ENCODE results near the gene KIF26A.
A peak's percentile ranks its signal among the peaks of the same experiment; 100 is the strongest.

Gene KIF26A

DNA sequence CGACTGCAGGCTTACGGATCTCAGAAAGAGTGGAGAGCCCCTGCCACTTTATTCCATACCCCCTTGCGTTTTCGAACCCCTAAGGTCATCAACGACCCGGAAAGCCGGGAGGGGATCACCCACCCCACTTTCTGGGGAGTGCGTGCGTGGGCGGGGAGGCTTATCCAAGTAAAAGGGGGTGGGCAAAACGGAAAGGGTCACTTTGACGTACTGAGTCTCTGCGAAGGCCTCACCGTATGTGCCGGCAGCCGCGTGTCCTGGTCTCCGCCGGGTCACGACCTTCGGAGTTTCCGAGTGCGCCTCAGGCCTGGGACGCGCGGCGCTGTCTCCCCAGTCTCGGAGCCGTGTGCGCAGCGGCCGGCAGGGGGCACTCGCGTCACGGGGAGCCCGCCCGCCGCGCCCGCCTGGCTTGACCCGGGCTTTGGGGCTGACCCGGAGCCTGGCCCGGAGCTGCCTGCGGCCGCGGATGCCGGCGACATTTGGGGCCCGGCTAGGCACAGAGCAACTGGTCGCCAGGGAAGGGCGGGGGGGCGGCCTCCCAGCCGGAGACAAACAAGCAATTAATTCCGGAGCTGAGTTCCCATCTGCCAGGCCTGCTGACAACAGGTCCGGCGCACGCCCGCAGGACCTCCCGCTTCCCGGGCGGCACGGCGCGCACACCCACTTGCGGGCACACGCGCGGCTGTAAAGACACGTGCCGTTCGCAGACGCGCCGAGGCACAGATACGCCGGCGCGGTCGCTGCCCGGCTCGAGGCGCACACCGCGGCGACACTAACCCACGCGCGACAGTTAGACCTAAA, 890 bp upstream of the KIF26A start:
- Histone ChIP-seq H3K27ac (peak overlapping the region; percentile 84; the same call in 1 of the 2 replicates), H3K9me3 (no peaks in the 10 kb centered on the region), H3K36me3 (peaks cover 9% of the 10 kb centered on the region; the same call in 1 of the 2 replicates), H3K27me3 (peaks cover 27% of the 10 kb centered on the region), H4K20me1 (peaks cover 48% of the 10 kb centered on the region), H3K4me3 (peak overlapping the region; percentile 88), H3K9ac (peak overlapping the region; percentile 87; the same call in 1 of the 2 replicates), H3K4me2 (peak overlapping the region; percentile 100), H3K4me1 (peaks cover 75% of the 10 kb centered on the region)
- TF ChIP-seq Cebpa-rat (IDR thresholded peaks at IDR 0.05), result no peak

DNA sequence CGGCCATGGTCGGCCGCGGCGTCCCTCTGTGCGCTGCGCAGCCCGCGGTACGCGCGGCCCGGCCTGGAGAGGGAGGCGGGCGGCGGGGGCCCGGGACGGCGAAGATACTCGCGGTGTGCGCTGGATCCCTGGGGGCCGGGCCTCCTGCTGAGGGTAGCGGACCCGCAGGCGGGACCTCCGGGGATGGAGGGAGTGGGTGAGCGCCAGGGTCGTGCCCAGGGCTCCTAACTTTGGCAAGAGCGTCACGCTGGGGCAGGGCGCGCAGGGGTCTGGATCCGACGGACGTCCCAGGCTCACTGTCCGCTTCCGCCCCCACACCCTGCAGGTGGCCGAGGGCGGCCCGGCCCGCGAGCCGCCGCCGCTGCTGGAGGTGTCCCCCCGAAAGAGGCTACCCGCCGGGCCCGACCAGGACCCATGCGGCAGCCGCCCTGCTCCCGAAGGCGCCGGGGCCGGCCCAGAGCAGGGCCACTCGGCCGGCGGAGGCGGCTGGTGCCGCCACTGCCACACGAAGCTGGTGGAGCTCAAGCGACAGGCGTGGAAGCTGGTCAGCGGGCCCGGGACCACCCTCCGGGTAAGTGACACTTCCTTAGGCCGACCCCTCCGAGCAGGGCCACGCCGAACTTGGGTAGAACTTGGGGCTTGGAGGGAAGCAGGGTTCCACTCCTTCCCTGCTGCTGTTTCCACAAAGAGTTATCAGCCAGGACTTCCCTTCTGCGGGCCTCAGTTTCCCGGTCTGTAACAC, 502 bp downstream of the KIF26A start:
- Histone ChIP-seq H3K4me2 (peak overlapping the region; percentile 100), H3K4me1 (peaks cover 88% of the 10 kb centered on the region), H3K36me3 (peaks cover 22% of the 10 kb centered on the region; the same call in 1 of the 2 replicates), H3K4me3 (peak overlapping the region; percentile 88), H3K9ac (peak overlapping the region; percentile 87), H3K9me3 (no peaks in the 10 kb centered on the region), H4K20me1 (peaks cover 62% of the 10 kb centered on the region), H3K27me3 (peaks cover 27% of the 10 kb centered on the region), H3K27ac (peak overlapping the region; percentile 84)
- no peak for TF ChIP-seq Cebpa-rat (IDR thresholded peaks at IDR 0.05)

DNA sequence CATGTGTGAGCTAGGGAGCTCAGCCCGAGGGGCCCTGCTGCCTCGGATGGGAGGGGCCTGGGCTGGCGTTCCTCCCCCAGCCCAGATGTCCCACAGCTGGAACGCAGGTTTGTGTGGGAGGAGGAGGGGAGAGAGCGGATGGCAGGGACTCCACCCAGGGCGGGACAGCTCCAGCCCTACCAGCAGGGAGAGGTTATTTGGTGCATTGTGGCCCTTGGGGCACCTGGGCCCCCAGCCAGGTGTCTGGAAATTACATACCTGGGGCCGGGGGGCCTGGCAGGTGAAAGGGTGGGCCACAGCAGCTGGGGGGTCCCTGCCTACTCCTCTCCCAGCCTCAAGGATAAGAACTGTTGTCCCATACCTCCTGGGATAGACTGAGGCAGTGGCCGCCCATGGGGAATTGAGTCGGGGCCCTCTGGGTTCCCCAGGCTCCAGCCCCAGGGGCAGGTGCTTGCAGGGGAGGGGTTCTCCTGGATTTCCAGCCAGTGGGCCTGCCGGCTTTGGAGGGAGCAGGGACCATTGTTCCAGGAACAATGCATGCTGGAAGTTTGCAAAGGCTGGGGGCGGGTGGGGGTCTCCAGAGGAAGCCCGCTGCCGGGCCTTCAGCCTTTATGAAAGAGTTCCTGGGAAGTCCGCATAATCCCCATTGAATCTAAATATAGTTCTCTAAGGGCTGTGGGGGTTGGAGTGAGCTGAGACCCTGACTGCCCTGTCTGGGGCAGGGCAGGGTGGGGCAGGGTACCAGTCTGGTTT, 1.2 kb downstream of the KIF26A start:
- H3K9ac ChIP-seq, result peak overlapping the region; percentile 87
- H3K4me2 ChIP-seq, result peak overlapping the region; percentile 100
- H3K4me1 ChIP-seq, result peaks cover 82% of the 10 kb centered on the region
- peak overlapping the region; percentile 84 for H3K27ac ChIP-seq
- peaks cover 23% of the 10 kb centered on the region; the same call in 1 of the 2 replicates for H3K36me3 ChIP-seq
- H3K27me3 ChIP-seq, result peaks cover 27% of the 10 kb centered on the region
- peak overlapping the region; percentile 88 for H3K4me3 ChIP-seq
- H3K9me3 ChIP-seq, result no peaks in the 10 kb centered on the region
- H4K20me1 ChIP-seq, result peaks cover 70% of the 10 kb centered on the region
- no peak for TF ChIP-seq Cebpa-rat (IDR thresholded peaks at IDR 0.05)

DNA sequence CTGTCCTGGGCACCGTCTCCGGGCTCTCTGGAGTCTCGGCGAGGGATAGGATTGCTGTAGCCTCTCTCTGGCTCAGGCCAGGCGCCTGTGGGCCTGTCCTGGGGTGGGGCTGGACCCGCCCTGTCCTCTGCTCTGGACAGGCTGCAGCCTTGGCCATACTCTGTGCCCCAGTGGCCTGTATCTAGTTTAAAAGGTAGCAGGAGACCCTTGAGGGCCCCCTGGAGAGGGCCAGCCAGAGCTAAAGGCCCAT, 1.8 kb downstream of the KIF26A start:
- peak overlapping the region; percentile 100 for H3K4me2 ChIP-seq
- H3K27me3 ChIP-seq, result peaks cover 23% of the 10 kb centered on the region
- TF ChIP-seq Cebpa-rat (IDR thresholded peaks at IDR 0.05), result no peak
- peak overlapping the region; percentile 87; the same call in 1 of the 2 replicates for H3K9ac ChIP-seq
- H3K4me3 ChIP-seq, result peak overlapping the region; percentile 88
- H3K36me3 ChIP-seq, result peaks cover 27% of the 10 kb centered on the region; the same call in 1 of the 2 replicates
- H3K4me1 ChIP-seq, result peaks cover 77% of the 10 kb centered on the region
- no peaks in the 10 kb centered on the region for H3K9me3 ChIP-seq
- H3K27ac ChIP-seq, result 0 out of 2 replicates have a peak overlapping the region, but pooled peaks have one; percentile 26
- H4K20me1 ChIP-seq, result peaks cover 75% of the 10 kb centered on the region

DNA sequence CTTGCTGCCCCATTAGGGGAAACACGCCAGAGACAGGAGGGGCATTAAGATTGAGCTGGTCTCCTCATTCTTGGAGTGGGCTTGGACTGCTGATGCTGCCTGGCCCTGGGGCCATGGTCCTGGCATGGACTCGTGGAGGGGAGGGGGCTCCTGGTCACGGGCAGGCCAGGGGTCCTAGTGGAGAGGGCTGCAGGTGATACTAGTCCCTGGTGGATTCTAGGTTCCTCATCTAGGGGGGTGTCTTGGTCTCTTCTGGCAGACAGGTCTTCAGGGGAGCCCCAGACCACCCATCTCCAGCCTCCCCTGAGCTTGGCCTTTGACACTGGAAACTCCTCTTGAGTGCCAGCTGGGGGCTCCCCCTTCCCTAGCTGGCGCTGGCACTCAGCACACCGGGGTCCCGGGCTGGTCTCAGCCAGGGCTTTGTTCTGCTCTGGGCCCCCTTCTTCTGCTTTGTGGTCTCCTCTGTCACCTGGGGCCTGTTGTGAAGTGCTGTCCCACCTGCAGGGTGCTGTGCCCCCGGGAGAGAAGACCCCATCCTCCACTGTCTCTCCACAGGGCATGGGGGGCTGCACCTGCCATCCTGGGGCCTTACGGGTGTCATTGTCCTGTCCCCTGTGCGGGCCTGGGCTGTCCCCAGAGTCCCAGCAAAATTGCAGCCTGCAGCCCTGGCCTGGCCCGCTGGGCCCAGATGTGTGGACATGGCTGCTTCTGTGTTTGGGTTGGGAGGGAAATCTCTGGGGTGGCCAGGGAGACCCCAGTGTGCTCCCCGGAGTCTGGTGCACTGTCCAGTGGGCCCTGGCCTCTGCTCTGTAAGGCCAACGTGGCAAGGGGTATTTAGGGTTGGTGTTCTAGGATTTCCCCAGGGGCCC, 2.3 kb downstream of the KIF26A start:
- H3K4me2 ChIP-seq, result peak overlapping the region; percentile 100
- peak overlapping the region; percentile 87; the same call in 1 of the 2 replicates for H3K9ac ChIP-seq
- no peaks in the 10 kb centered on the region for H3K9me3 ChIP-seq
- peaks cover 80% of the 10 kb centered on the region for H4K20me1 ChIP-seq
- peaks cover 33% of the 10 kb centered on the region; the same call in 1 of the 2 replicates for H3K36me3 ChIP-seq
- no peak for TF ChIP-seq Cebpa-rat (IDR thresholded peaks at IDR 0.05)
- peak overlapping the region; percentile 88; the same call in 1 of the 2 replicates for H3K4me3 ChIP-seq
- 0 out of 2 replicates have a peak overlapping the region, but pooled peaks have one; percentile 26 for H3K27ac ChIP-seq
- H3K27me3 ChIP-seq, result peaks cover 18% of the 10 kb centered on the region
- peaks cover 73% of the 10 kb centered on the region for H3K4me1 ChIP-seq

DNA sequence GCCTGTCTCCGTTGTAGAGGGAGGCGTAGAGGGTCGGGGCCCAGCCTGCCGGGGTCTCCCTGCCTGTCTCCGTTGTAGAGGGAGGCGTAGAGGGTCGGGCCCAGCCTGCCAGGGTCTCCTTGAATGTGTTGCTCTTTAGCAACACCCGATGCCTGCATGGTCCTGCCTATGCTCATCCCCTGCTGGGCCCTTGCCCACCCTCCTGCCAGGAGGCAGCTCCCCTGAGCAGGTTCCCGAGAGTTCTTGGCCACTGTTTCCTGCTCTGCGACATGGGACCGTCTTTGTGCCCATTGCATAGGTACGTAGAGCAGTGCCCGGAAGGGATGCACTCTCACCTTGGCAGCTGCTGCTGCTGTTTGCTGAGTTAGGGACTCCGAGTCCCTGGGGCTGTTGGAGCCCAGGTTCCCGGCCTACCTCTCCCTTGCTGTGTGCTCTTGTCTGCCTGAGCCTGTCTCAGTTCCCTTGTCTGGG, 3.3 kb downstream of the KIF26A start:
- peaks cover 33% of the 10 kb centered on the region; the same call in 1 of the 2 replicates for H3K36me3 ChIP-seq
- H3K4me3 ChIP-seq, result no peak overlapping the region
- H3K27me3 ChIP-seq, result peaks cover 8% of the 10 kb centered on the region
- H3K9ac ChIP-seq, result peak overlapping the region; percentile 46; the same call in 1 of the 2 replicates
- peak overlapping the region; percentile 45 for H3K27ac ChIP-seq
- H3K4me2 ChIP-seq, result peak overlapping the region; percentile 100
- peaks cover 86% of the 10 kb centered on the region for H4K20me1 ChIP-seq
- no peaks in the 10 kb centered on the region for H3K9me3 ChIP-seq
- H3K4me1 ChIP-seq, result peaks cover 73% of the 10 kb centered on the region
- TF ChIP-seq Cebpa-rat (IDR thresholded peaks at IDR 0.05), result no peak

DNA sequence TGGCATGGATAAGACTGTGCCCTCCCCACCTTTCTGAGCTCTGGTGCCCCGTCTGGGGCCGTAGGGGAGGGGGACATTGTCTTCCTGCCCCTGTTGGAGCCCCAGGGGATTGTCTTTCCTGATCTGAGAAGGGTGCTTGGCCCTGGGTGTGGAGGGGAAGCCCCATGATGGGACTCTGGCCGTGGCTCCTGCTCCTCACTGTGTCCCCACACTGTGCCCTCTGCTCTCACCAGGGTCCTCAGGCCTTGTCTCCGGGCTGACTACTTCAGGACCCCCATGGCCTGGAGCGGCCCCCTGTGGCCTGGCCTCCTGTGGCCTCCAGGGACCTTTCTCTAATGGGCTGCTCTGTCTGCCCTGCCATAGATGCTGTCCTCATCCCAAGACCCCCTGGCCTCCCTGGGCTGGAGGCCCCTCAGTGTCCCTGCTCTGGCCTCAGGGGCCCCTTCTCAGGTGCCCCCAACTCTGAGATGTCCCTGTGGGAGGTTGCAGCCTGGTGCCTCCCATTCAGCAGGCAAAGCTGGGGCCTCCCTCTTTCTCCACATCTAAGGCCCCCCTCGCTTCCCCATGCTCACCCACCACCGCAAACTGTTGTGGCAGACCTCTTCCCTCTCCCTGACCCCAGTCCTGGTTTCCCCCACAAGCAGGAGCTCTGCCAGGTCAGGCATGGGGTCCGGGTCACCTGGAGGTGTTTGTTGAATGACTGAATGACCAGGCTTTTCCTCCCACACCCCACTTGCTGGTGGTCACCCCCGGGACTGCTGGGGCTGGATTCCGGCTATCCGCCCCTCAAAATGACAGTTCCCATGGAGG, 4.0 kb downstream of the KIF26A start:
- Histone ChIP-seq H3K27ac (peak overlapping the region; percentile 45), H3K9ac (peak overlapping the region; percentile 46; the same call in 1 of the 2 replicates), H3K4me2 (peak overlapping the region; percentile 100), H3K4me3 (no peak overlapping the region), H3K36me3 (peaks cover 33% of the 10 kb centered on the region; the same call in 1 of the 2 replicates), H3K9me3 (no peaks in the 10 kb centered on the region), H4K20me1 (peaks cover 87% of the 10 kb centered on the region), H3K4me1 (peaks cover 73% of the 10 kb centered on the region), H3K27me3 (peaks cover 1% of the 10 kb centered on the region)
- no peak for TF ChIP-seq Cebpa-rat (IDR thresholded peaks at IDR 0.05)

DNA sequence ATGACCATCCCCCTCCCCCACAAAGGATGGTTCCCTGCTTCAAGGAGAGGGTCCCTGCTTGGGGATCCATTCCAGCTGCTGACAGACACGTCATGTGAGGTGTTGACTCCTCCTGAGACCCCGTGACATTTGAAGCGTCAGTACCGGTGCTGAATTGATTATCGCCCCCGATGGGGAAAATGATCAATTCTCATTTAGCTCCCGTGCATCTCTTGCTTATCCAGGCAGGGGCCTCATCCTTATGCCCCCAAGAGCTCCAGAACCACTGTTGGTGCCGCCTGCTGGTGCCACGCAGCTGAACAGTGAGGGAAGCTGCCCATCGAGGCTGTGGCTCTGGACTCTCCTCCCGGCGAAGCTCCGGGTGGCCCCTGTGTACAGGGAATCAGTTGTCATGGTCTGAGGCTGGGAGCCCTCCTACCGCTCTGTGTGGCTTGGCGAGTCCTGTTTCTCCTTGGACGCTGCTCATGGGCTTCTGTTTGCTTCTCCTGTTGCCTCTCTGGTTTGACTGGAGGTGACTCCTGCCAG, 4.6 kb downstream of the KIF26A start:
- H3K27ac ChIP-seq, result 0 out of 2 replicates have a peak overlapping the region, but pooled peaks have one; percentile 18
- H3K36me3 ChIP-seq, result peaks cover 33% of the 10 kb centered on the region; the same call in 1 of the 2 replicates
- no peaks in the 10 kb centered on the region for H3K9me3 ChIP-seq
- H3K4me3 ChIP-seq, result no peak overlapping the region
- no peak overlapping the region for H3K4me2 ChIP-seq
- no peak for TF ChIP-seq Cebpa-rat (IDR thresholded peaks at IDR 0.05)
- H4K20me1 ChIP-seq, result peaks cover 93% of the 10 kb centered on the region
- no peak overlapping the region for H3K9ac ChIP-seq
- no peaks in the 10 kb centered on the region for H3K27me3 ChIP-seq
- peaks cover 78% of the 10 kb centered on the region for H3K4me1 ChIP-seq
